HEK293T (cell line): ENCODE data around the gene FKBP15.

Source experiments
- BHLHE40 ChIP-seq: fragments of 450-650 bp; IDR thresholded peaks from 2 replicates; pipeline ENCODE4 v1.6.1; 2016; ENCODE audit warnings: mild to moderate bottlenecking, moderate library complexity, borderline replicate concordance
- ELF4 ChIP-seq: fragments of 450-650 bp; IDR thresholded peaks from 2 replicates; pipeline ENCODE4 v1.6.1; 2017; ENCODE audit warnings: antibody characterized with exemption
- FOXM1 ChIP-seq: fragments of 450-650 bp; IDR thresholded peaks from 2 replicates; pipeline ENCODE4 v1.6.1; 2017; ENCODE audit warnings: mild to moderate bottlenecking, borderline replicate concordance

DNA sequence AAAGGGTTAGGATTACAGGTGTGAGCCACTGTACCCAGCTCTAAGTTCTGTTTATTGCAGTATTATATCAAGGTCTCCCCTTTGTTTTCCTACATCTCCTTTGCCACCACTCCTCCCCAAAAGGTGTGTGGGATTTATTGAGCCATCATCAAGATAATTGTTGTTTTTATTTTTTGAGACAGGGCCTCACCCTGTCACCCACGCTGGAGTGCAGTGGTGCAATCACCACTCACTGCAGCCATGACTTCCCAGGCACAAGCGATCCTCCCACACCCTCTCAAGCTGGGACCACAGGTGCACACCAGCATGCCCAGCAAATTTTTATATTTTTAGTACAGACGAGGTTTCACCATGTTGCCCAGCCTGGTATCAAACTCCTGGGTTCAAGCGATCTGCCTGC is 24.8 kb upstream of the FKBP15 start:
- TF ChIP-seq FOXM1 (no peak), BHLHE40 (no peak), ELF4 (no peak)
